Tibial nerve (tissue), 4 donors: ENCODE results near the gene SMAD6.

ENCODE experiments used
- EP300 ChIP-seq, 2 donors: sonication (generic); formaldehyde crosslinking; IDR thresholded peaks; one replicate each; pipeline ENCODE4 v1.6.1; 2017; ENCODE audit warnings: antibody characterized with exemption in 2 of 2, mild to moderate bottlenecking in 1 of 2
- POLR2A ChIP-seq, 2 donors: fragments of 450-650 bp; IDR thresholded peaks; one replicate each; pipeline ENCODE4 v1.6.1; 2017; ENCODE audit warnings: antibody characterized with exemption in 2 of 2, mild to moderate bottlenecking in 2 of 2, moderate library complexity in 2 of 2
- TF ChIP-seq, protein P1 (sequence below), 5 experiments: fragments of 200-600 bp in 3 of 5; fragments of 450-650 bp in 2 of 5; sonication (generic) in 3 of 5; IDR thresholded peaks; one replicate each; pipeline ENCODE4 v1.5.1; 2016 to 2019; ENCODE audit warnings: antibody characterized with exemption in 5 of 5, mild to moderate bottlenecking in 3 of 5, moderate library complexity in 2 of 5

GRCh38 chr15:66746231-66746605, 44.2 kb downstream of the SMAD6 start:
- TF ChIP-seq, protein P1, sequence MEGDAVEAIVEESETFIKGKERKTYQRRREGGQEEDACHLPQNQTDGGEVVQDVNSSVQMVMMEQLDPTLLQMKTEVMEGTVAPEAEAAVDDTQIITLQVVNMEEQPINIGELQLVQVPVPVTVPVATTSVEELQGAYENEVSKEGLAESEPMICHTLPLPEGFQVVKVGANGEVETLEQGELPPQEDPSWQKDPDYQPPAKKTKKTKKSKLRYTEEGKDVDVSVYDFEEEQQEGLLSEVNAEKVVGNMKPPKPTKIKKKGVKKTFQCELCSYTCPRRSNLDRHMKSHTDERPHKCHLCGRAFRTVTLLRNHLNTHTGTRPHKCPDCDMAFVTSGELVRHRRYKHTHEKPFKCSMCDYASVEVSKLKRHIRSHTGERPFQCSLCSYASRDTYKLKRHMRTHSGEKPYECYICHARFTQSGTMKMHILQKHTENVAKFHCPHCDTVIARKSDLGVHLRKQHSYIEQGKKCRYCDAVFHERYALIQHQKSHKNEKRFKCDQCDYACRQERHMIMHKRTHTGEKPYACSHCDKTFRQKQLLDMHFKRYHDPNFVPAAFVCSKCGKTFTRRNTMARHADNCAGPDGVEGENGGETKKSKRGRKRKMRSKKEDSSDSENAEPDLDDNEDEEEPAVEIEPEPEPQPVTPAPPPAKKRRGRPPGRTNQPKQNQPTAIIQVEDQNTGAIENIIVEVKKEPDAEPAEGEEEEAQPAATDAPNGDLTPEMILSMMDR (IDR thresholded peaks at IDR 0.05): no peak
- no peak for TF ChIP-seq POLR2A (IDR thresholded peaks at IDR 0.05)
- no peak for TF ChIP-seq EP300 (IDR thresholded peaks at IDR 0.05)
